ENCODE results near the gene ZNF433. TPM values are rescaled to one million over a fixed set of nuclear protein-coding genes. Genes with fewer than 3 reads are reported as not detected.

Gene ZNF433
- polyA plus RNA-seq, 1 donor from 2014 or later = 40.6 TPM

DNA sequence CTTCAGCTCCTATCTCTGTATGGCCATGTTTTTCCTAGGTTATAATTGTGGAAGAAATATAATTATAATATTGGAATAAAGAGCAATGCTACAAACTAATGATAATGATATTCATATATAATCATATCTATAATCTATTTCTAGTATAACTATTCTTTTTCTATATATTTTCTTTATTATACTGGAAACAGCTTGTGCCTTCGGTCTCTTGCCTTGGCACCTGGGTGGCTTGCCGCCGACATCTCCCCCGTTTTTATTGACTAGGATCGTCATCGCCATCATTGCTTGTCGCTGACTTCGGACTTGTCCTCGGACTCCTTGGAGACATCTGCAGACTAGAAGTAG lies 46.4 kb downstream of the ZNF433 start:
- no peak for TF ChIP-seq TAF1 (IDR thresholded peaks at IDR 0.05; ENCODE audit: low read depth)
- no peak for TF ChIP-seq EZH2 (IDR thresholded peaks at IDR 0.05; ENCODE audit: borderline replicate concordance, insufficient read depth, low read length, poor library complexity, severe bottlenecking)
- TF ChIP-seq, protein P1, sequence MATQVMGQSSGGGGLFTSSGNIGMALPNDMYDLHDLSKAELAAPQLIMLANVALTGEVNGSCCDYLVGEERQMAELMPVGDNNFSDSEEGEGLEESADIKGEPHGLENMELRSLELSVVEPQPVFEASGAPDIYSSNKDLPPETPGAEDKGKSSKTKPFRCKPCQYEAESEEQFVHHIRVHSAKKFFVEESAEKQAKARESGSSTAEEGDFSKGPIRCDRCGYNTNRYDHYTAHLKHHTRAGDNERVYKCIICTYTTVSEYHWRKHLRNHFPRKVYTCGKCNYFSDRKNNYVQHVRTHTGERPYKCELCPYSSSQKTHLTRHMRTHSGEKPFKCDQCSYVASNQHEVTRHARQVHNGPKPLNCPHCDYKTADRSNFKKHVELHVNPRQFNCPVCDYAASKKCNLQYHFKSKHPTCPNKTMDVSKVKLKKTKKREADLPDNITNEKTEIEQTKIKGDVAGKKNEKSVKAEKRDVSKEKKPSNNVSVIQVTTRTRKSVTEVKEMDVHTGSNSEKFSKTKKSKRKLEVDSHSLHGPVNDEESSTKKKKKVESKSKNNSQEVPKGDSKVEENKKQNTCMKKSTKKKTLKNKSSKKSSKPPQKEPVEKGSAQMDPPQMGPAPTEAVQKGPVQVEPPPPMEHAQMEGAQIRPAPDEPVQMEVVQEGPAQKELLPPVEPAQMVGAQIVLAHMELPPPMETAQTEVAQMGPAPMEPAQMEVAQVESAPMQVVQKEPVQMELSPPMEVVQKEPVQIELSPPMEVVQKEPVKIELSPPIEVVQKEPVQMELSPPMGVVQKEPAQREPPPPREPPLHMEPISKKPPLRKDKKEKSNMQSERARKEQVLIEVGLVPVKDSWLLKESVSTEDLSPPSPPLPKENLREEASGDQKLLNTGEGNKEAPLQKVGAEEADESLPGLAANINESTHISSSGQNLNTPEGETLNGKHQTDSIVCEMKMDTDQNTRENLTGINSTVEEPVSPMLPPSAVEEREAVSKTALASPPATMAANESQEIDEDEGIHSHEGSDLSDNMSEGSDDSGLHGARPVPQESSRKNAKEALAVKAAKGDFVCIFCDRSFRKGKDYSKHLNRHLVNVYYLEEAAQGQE (IDR thresholded peaks at IDR 0.05; ENCODE audit: borderline replicate concordance) = no peak
- TF ChIP-seq, protein P2, sequence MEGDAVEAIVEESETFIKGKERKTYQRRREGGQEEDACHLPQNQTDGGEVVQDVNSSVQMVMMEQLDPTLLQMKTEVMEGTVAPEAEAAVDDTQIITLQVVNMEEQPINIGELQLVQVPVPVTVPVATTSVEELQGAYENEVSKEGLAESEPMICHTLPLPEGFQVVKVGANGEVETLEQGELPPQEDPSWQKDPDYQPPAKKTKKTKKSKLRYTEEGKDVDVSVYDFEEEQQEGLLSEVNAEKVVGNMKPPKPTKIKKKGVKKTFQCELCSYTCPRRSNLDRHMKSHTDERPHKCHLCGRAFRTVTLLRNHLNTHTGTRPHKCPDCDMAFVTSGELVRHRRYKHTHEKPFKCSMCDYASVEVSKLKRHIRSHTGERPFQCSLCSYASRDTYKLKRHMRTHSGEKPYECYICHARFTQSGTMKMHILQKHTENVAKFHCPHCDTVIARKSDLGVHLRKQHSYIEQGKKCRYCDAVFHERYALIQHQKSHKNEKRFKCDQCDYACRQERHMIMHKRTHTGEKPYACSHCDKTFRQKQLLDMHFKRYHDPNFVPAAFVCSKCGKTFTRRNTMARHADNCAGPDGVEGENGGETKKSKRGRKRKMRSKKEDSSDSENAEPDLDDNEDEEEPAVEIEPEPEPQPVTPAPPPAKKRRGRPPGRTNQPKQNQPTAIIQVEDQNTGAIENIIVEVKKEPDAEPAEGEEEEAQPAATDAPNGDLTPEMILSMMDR (IDR thresholded peaks at IDR 0.05; ENCODE audit: poor library complexity, severe bottlenecking) = no peak
- no peak for TF ChIP-seq SMC3 (conservative IDR thresholded peaks at IDR 0.05; ENCODE audit: poor library complexity)
- TF ChIP-seq EP300 (conservative IDR thresholded peaks at IDR 0.05; ENCODE audit: poor library complexity, severe bottlenecking) = no peak
- no peak for TF ChIP-seq RAD21 (conservative IDR thresholded peaks at IDR 0.05)
- no peak for TF ChIP-seq POLR2AphosphoS5 (IDR thresholded peaks at IDR 0.05)
- TF ChIP-seq MXI1 (conservative IDR thresholded peaks at IDR 0.05; ENCODE audit: poor library complexity, severe bottlenecking) = no peak
- peak overlapping the region; percentile 94 for H3K4me3 ChIP-seq (ENCODE audit: low read length)
- H3K79me2 ChIP-seq (replicated peaks; ENCODE audit: insufficient read depth, low read length) = peaks cover 30% of the 10 kb centered on the region

DNA sequence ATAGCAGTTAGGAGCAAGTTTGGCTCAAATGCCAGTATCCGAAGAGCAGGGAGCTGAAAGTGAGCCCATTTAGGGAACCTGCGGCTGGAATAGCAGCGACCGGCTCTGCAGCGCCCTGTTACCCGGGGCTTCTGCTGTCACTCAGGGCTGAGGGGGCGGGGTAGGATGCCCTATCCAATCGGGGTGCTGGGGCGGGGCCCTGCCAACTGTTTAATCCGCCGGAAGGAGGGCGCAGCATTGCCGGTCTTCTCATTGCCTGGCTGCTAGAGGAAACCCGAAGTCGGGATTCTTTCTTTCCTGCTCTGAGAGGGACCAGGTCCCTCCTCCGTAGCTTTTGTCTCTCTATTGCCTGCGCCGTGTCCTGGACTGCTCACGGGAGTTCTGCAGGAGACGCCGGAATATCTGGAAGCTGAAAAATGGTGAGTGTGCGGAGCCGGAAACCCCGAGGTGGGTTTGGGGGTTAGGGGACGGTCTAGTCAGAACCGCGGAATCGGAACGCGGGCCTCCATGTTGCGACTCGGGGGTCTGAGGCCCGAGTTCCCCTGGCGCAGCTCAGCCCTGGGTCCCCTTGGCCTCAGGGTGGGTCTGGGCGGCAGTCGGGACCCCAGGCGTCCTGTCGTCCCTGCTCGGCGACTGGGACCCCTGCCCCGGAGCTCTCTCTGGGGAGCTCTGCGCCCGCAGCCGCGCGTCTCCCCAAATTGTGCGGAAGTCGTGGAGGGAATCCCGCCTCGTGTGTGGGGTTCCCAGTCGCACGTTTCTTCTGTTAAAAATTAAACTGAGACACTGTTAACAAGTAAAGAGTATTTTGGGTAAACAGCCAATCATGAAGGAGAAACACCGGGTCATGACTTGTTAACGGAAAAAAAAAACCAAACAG lies 47.8 kb downstream of the ZNF433 start:
- Histone ChIP-seq H3K4me3 (ENCODE audit: low read length) (peak overlapping the region; percentile 94), H4K20me1 (ENCODE audit: insufficient read depth) (no peaks in the 10 kb centered on the region), H3K36me3 (ENCODE audit: insufficient read depth, low read length) (no peaks in the 10 kb centered on the region), H3K27ac (ENCODE audit: low read length) (peak overlapping the region; percentile 91), H3K79me2 (replicated peaks; ENCODE audit: insufficient read depth, low read length) (peaks cover 30% of the 10 kb centered on the region), H3K9ac (ENCODE audit: low read length) (peak overlapping the region; percentile 97), H3K4me2 (ENCODE audit: low read length) (peak overlapping the region; percentile 46), H3K9me2 (ENCODE audit: insufficient read depth, low read length) (no peaks in the 10 kb centered on the region), H2AFZ (ENCODE audit: low read depth, low read length) (peak overlapping the region; percentile 92), H3K9me3 (ENCODE audit: low read length) (no peaks in the 10 kb centered on the region), H3F3A (ENCODE audit: insufficient read depth, low read length, poor library complexity, severe bottlenecking) (peaks cover 4% of the 10 kb centered on the region), H3K27me3 (ENCODE audit: insufficient read depth, low read depth, low read length) (no peaks in the 10 kb centered on the region)
- TF ChIP-seq, protein P2 (IDR thresholded peaks at IDR 0.05; ENCODE audit: poor library complexity, severe bottlenecking) = no peak
- TF ChIP-seq MXI1 (conservative IDR thresholded peaks at IDR 0.05; ENCODE audit: poor library complexity, severe bottlenecking) = peak; percentile 62
- TF ChIP-seq TAF1 (IDR thresholded peaks at IDR 0.05; ENCODE audit: low read depth) = peak; percentile 96
- TF ChIP-seq, protein P1 (IDR thresholded peaks at IDR 0.05; ENCODE audit: borderline replicate concordance) = peak; percentile 96
- TF ChIP-seq SMC3 (conservative IDR thresholded peaks at IDR 0.05; ENCODE audit: poor library complexity) = no peak
- no peak for TF ChIP-seq EZH2 (IDR thresholded peaks at IDR 0.05; ENCODE audit: borderline replicate concordance, insufficient read depth, low read length, poor library complexity, severe bottlenecking)
- peak; percentile 96 for TF ChIP-seq POLR2AphosphoS5 (IDR thresholded peaks at IDR 0.05)
- TF ChIP-seq EP300 (conservative IDR thresholded peaks at IDR 0.05; ENCODE audit: poor library complexity, severe bottlenecking) = peak; percentile 34

More for the DNA sequence above, 46.4 kb downstream of the ZNF433 start:
- H2AFZ ChIP-seq (ENCODE audit: low read depth, low read length) = no peak overlapping the region
- H3K27ac ChIP-seq (ENCODE audit: low read length) = peak overlapping the region; percentile 91
- no peaks in the 10 kb centered on the region for H3K27me3 ChIP-seq (ENCODE audit: insufficient read depth, low read depth, low read length)
- H3F3A ChIP-seq (ENCODE audit: insufficient read depth, low read length, poor library complexity, severe bottlenecking) = peaks cover 4% of the 10 kb centered on the region
- H3K9me2 ChIP-seq (ENCODE audit: insufficient read depth, low read length) = no peaks in the 10 kb centered on the region
- no peaks in the 10 kb centered on the region for H3K36me3 ChIP-seq (ENCODE audit: insufficient read depth, low read length)
- no peaks in the 10 kb centered on the region for H3K9me3 ChIP-seq (ENCODE audit: low read length)
- peak overlapping the region; percentile 97 for H3K9ac ChIP-seq (ENCODE audit: low read length)
- peak overlapping the region; percentile 82 for H3K4me2 ChIP-seq (ENCODE audit: low read length)
- no peaks in the 10 kb centered on the region for H4K20me1 ChIP-seq (ENCODE audit: insufficient read depth)

Measured in neural cell (in vitro differentiated cells).